HG02870 (cell line): ENCODE measurements around the gene DSTYK.
"Not testable (repeated sequence)": the region's sequence is repeated elsewhere in the genome, so short reads cannot be mapped to it uniquely, and the experiment has no call there.

Experiments
- ATAC-seq: cut with Tn5 transposase; IDR thresholded peaks from one replicate; pipeline ENCODE4 v1.9.1; 2021; ENCODE audit warnings: mild to moderate bottlenecking, moderate library complexity; ENCODE audit not compliant: unreplicated experiment

The DSTYK gene

GRCh38 chr1:205240569-205240968 is 29.1 kb upstream of the DSTYK start:
- no peak for ATAC-seq

- ATAC-seq: no peak
Observed at GRCh38 chr1:205240118-205240517, 28.6 kb upstream of the DSTYK start.

GRCh38 chr1:205239078-205239477 is 27.6 kb upstream of the DSTYK start:
- ATAC-seq: no peak

- no peak for ATAC-seq
Observed at GRCh38 chr1:205237526-205238484, 26.3 kb upstream of the DSTYK start.

- ATAC-seq: no peak
Observed at GRCh38 chr1:205236951-205237475, 25.5 kb upstream of the DSTYK start.

GRCh38 chr1:205236526-205236925 is 25.0 kb upstream of the DSTYK start:
- ATAC-seq: no peak

GRCh38 chr1:205235951-205236350 is 24.4 kb upstream of the DSTYK start:
- ATAC-seq: no peak

- not testable (repeated sequence) for ATAC-seq
Observed at GRCh38 chr1:205233986-205234385, 22.5 kb upstream of the DSTYK start.

- ATAC-seq: no peak
Observed at GRCh38 chr1:205232945-205233397, 21.5 kb upstream of the DSTYK start.

- ATAC-seq: no peak
Observed at GRCh38 chr1:205232127-205232820, 20.8 kb upstream of the DSTYK start.

- no peak for ATAC-seq
Observed at GRCh38 chr1:205230982-205231381, 19.5 kb upstream of the DSTYK start.

GRCh38 chr1:205229916-205230700 is 18.6 kb upstream of the DSTYK start:
- no peak for ATAC-seq

- ATAC-seq: no peak
Observed at GRCh38 chr1:205229399-205229871, 17.9 kb upstream of the DSTYK start.

GRCh38 chr1:205228093-205228521 is 16.6 kb upstream of the DSTYK start:
- no peak for ATAC-seq

- ATAC-seq: peak; percentile 77
Observed at GRCh38 chr1:205227584-205228013, 16.1 kb upstream of the DSTYK start, which contains the start of gene TMCC2. Gene TMCC2, plus strand, starts transcription at chr1:205227946. Its CDS starts 619 bp downstream, at chr1:205228565.

- ATAC-seq: no peak
Observed at GRCh38 chr1:205226868-205227583, 15.5 kb upstream of the DSTYK start.

- no peak for ATAC-seq
Observed at GRCh38 chr1:205225901-205226765, 14.6 kb upstream of the DSTYK start.

GRCh38 chr1:205224736-205225135 is 13.2 kb upstream of the DSTYK start:
- ATAC-seq: no peak

GRCh38 chr1:205220421-205220820 is 8.9 kb upstream of the DSTYK start:
- ATAC-seq: no peak
